Measurements from ENCODE around the gene CFAP70. TPM values are rescaled to one million over a fixed set of nuclear protein-coding genes. Genes with fewer than 3 reads are reported as not detected.

Gene CFAP70
- total and polyA plus RNA-seq, 7 donors = 0.46 to 1.8 (median 0.88) TPM; not detected in 1

DNA sequence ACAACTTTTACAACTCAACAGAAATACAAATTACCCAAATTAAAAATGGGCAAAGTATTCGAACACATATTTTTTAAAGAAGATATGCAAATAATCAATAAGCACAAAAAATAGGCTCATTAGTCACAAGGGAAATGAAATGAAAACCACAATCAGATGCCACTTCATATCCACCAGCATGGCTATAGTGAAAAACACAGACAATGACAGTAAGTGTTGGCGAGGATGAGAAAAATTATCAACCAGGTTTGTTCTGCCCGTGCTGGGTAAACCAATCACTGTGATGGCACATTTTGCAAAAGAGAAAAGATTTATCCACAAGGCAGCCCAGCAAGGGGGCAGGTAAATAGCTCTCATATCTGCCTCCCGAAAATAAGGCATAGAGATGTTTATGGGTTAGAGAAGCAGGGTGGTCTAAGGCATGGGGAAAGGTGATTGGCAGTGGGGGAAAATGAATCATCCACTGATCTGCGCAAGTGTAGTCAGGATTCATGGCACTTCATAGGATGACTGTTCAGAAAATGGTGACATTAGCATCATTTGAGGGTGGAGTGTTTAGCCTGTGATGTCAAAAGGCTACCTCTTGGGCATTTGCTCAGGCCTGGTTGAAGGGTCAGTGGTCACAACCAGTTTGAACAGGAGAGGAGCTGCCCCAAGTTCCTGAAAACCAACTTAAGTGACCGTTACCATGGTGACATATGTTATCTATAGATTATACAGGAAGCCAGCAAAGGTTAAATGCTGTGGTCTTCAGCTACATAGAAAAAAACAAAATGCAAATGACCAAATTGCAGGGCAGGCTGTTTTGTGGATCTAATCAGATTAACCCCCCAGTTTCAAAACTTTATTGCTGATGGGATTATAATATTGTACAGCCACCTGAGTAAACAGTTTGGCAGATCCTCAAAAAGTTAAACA is 8.0 kb upstream of the CFAP70 start:
- Histone ChIP-seq H3K4me3 (no peak overlapping the region), H3K27ac (no peak overlapping the region), H3K27me3 (no peaks in the 10 kb centered on the region), H3K4me1 (no peaks in the 10 kb centered on the region), H3K9me3 (no peaks in the 10 kb centered on the region), H3K36me3 (peaks cover 0 to 45% (median 2%) of the 10 kb centered on the region in 4 donors)
- 91 to 93% methylated on average over 6 of the region's 6 CpGs for WGBS, 2 donors
- DNase-seq = no peak
- TF ChIP-seq POLR2A (IDR thresholded peaks at IDR 0.05) (no peak), POLR2AphosphoS5 (IDR thresholded peaks at IDR 0.05) (no peak)
- intact Hi-C loops (cut with DNase I) = no loop called here

DNA sequence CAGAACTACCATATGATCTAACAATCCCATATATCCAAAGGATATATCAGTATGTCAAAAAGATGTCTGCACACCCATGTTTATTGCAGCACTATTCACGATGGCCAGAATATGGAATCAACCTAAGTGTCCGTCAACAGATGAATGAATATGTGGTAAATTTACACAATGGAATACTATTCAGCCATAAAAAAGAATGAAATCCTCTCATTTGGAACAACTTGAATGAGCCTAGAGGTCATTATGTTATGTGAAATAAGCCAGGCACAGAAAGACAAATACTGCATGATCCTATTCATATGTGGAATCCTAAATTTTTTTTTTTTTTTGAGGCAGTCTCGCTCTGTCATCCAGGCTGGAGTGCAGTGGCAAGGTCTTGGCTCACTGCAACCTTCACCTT is 6.3 kb upstream of the CFAP70 start:
- Histone ChIP-seq H3K4me1 (no peaks in the 10 kb centered on the region), H3K4me3 (no peak overlapping the region), H3K27ac (no peak overlapping the region), H3K27me3 (no peaks in the 10 kb centered on the region), H3K9me3 (no peaks in the 10 kb centered on the region), H3K36me3 (peaks cover 0 to 38% (median 0%) of the 10 kb centered on the region in 4 donors)
- TF ChIP-seq POLR2A (IDR thresholded peaks at IDR 0.05) = no peak
- no peak for TF ChIP-seq POLR2AphosphoS5 (IDR thresholded peaks at IDR 0.05)
- TF ChIP-seq, protein P1, sequence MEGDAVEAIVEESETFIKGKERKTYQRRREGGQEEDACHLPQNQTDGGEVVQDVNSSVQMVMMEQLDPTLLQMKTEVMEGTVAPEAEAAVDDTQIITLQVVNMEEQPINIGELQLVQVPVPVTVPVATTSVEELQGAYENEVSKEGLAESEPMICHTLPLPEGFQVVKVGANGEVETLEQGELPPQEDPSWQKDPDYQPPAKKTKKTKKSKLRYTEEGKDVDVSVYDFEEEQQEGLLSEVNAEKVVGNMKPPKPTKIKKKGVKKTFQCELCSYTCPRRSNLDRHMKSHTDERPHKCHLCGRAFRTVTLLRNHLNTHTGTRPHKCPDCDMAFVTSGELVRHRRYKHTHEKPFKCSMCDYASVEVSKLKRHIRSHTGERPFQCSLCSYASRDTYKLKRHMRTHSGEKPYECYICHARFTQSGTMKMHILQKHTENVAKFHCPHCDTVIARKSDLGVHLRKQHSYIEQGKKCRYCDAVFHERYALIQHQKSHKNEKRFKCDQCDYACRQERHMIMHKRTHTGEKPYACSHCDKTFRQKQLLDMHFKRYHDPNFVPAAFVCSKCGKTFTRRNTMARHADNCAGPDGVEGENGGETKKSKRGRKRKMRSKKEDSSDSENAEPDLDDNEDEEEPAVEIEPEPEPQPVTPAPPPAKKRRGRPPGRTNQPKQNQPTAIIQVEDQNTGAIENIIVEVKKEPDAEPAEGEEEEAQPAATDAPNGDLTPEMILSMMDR (IDR thresholded peaks at IDR 0.05) = no peak
- no peak for TF ChIP-seq EP300 (IDR thresholded peaks at IDR 0.05)
- intact Hi-C loops (cut with DNase I) = no loop called here
- DNase-seq = no peak
- WGBS, 2 donors = 95 to 98% methylated on average over 3 of the region's 3 CpGs

DNA sequence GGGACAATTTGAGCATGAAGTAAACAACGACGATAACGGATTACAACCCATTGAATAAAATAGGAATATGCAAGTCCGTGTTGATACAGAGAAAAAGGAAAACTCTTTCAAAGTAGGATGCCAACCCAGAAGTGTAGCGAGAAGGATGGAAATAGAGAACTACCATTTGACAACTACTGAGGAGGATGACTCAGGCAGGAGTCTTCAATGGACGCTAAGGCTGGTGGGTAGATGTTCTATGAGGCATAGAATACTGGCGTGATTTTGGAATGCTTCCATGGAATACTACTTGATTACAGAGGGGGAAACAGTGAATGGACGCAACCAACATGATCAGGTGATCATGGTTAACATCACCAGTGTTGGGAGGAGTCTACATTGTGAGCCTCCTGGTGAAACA is 828 bp upstream of the CFAP70 start:
- no peak overlapping the region for H3K4me3 ChIP-seq
- no peak for DNase-seq
- intact Hi-C loops (cut with DNase I) = loop anchor here (5.0 kb wide), 1 partner anchor 107 kb away; the partner anchor contains the start of gene MRPS16
- TF ChIP-seq POLR2A (IDR thresholded peaks at IDR 0.05) (no peak), POLR2AphosphoS5 (IDR thresholded peaks at IDR 0.05) (no peak), EP300 (IDR thresholded peaks at IDR 0.05) (no peak)
- TF ChIP-seq, protein P1 (IDR thresholded peaks at IDR 0.05) = no peak
- no peak overlapping the region for H3K27ac ChIP-seq
- H3K27me3 ChIP-seq = no peaks in the 10 kb centered on the region
- no peaks in the 10 kb centered on the region for H3K9me3 ChIP-seq
- peaks cover 0 to 14% (median 6%) of the 10 kb centered on the region in 4 donors for H3K4me1 ChIP-seq
- peaks cover 0 to 4% (median 0%) of the 10 kb centered on the region in 4 donors for H3K36me3 ChIP-seq
- 66 to 83% methylated on average over 8 of the region's 8 CpGs for WGBS, 2 donors

DNA sequence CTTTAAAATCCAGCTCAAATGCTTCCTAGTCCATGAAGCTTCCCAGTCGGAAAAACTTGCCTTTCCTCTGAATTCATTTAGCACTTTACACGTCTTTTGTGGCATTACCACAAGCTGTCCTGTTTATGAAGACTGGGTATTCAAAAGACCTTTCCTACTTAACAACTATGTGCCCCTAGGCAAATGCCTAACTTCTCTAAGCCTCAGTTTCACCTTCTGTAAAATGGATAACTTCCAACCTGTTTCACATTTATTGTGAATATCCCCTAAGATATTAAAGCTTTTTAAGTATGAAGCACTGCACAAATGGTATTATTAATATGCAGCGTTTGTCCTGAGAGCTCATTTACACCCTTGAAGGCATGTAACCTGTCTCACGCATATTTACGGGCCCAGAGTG is 843 bp downstream of the CFAP70 start:
- WGBS, 2 donors = 27 to 40% methylated on average over 5 of the region's 5 CpGs
- intact Hi-C loops (cut with DNase I) = loop anchor here (5.0 kb wide), 1 partner anchor 106 kb away; the partner anchor contains the start of gene MRPS16
- no peak for DNase-seq
- TF ChIP-seq, protein P1 (IDR thresholded peaks at IDR 0.05) = no peak
- TF ChIP-seq POLR2A (IDR thresholded peaks at IDR 0.05) (no peak), POLR2AphosphoS5 (IDR thresholded peaks at IDR 0.05) (no peak)
- Histone ChIP-seq H3K4me1 (peaks cover 0 to 14% (median 6%) of the 10 kb centered on the region in 4 donors), H3K27ac (peak overlapping the region in 3 of 4 donors; percentile 64 to 70 (median 69)), H3K36me3 (no peaks in the 10 kb centered on the region), H3K4me3 (peak overlapping the region; percentile 59 to 82 (median 70)), H3K9me3 (no peaks in the 10 kb centered on the region), H3K27me3 (no peaks in the 10 kb centered on the region)

DNA sequence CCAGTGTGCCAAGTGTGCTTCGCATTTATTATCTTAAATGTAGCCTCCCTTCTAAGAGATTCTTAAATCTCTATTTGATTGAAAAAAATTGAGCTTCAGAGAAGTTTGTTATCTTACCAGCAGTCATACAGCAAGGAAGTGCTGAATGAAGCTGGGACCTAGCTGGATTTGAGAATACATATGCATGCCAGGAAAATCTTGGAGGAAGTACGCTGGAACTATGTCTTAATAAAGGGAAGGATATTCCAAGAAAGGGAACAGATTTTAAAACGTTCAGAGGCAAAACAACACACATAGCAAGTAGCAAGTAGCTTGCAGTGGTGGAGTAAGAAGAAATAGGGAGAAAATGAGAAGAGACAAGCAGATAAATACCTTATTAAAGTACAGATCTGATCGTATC is 1.5 kb downstream of the CFAP70 start:
- TF ChIP-seq POLR2A (IDR thresholded peaks at IDR 0.05) = no peak
- TF ChIP-seq EP300 (IDR thresholded peaks at IDR 0.05) = no peak
- no peak for TF ChIP-seq POLR2AphosphoS5 (IDR thresholded peaks at IDR 0.05)
- TF ChIP-seq, protein P1 (IDR thresholded peaks at IDR 0.05) = no peak
- WGBS, 2 donors = 69 to 70% methylated on average over 4 of the region's 4 CpGs
- H3K27me3 ChIP-seq = no peaks in the 10 kb centered on the region
- intact Hi-C loops (cut with DNase I) = loop anchor here (5.0 kb wide), 1 partner anchor 105 kb away; the partner anchor contains the start of gene MRPS16
- peaks cover 0 to 14% (median 6%) of the 10 kb centered on the region in 4 donors for H3K4me1 ChIP-seq
- H3K36me3 ChIP-seq = no peaks in the 10 kb centered on the region
- H3K9me3 ChIP-seq = no peaks in the 10 kb centered on the region
- no peak for DNase-seq
- H3K27ac ChIP-seq = no peak overlapping the region
- H3K4me3 ChIP-seq = no peak overlapping the region
